Left ventricle myocardium inferior (tissue), 1 donor: ENCODE results near the gene TIAM2. TPM values are rescaled to one million over a fixed set of nuclear protein-coding genes. Genes with fewer than 3 reads are reported as not detected.
"Not testable (repeated sequence)": the region's sequence is repeated elsewhere in the genome, so short reads cannot be mapped to it uniquely, and the experiment has no call there.

Experiments
- DNase-seq: peaks from one replicate; pipeline ENCODE4 v3.0.0-alpha.2; 2020
- H3K27ac ChIP-seq: fragments of 200-600 bp; replicated peaks from 2 replicates; pipeline ENCODE4 v1.8.0; 2021
- H3K27me3 ChIP-seq: fragments of 200-600 bp; 2 replicates; pipeline ENCODE4 v1.8.0; 2021; ENCODE audit warnings: low read depth
- H3K36me3 ChIP-seq: fragments of 200-600 bp; 2 replicates; pipeline ENCODE4 v1.8.0; 2021
- H3K4me1 ChIP-seq: fragments of 200-600 bp; 2 replicates; pipeline ENCODE4 v1.8.0; 2021
- H3K4me3 ChIP-seq: fragments of 200-600 bp; 2 replicates; pipeline ENCODE4 v1.8.0; 2021; ENCODE audit warnings: mild to moderate bottlenecking, moderate library complexity
- H3K9me3 ChIP-seq: fragments of 200-600 bp; replicated peaks from 2 replicates; pipeline ENCODE4 v1.8.0; 2021
- CTCF ChIP-seq: fragments of 200-600 bp; IDR thresholded peaks from 2 replicates; pipeline ENCODE4 v1.8.0; 2021; ENCODE audit warnings: antibody characterized with exemption, mild to moderate bottlenecking, borderline replicate concordance
- intact Hi-C: fragments of 100-400 bp; cut with micrococcal nuclease; formaldehyde crosslinking; loops from one replicate; pipeline ENCODE4 v1.11.0; 2022
- total RNA-seq: library from RNA; stranded (reverse); fragmentation: NEBNext Ultra II Directional; extraction: Animal tissue kit (Norgen Biotek cat#: 25700); gene quantifications from one replicate; pipeline ENCODE4 v1.2.1, GENCODE V29; 2021
- donor health status: DM: no; HTN: yes; CAD: no; lungs with severe emphysema.

TIAM2 gene
- total RNA-seq, 1 donor from 2014 or later: 12.0 TPM

- Histone ChIP-seq H3K9me3 (no peaks in the 10 kb centered on the region), H3K36me3 (no peaks in the 10 kb centered on the region), H3K27me3 (no peaks in the 10 kb centered on the region), H3K4me1 (peaks cover 32% of the 10 kb centered on the region), H3K4me3 (no peak overlapping the region), H3K27ac (peak overlapping the region; percentile 36)
- DNase-seq: no peak
- no peak for TF ChIP-seq CTCF
- intact Hi-C loops: no loop called here
Measured at GRCh38 chr6:155267411-155267810, 272.3 kb downstream of the TIAM2 start.

GRCh38 chr6:155268088-155268867, 273.2 kb downstream of the TIAM2 start:
- intact Hi-C loops, H3K9me3 ChIP-seq, H3K36me3 ChIP-seq, DNase-seq, H3K27me3 ChIP-seq, H3K4me3 ChIP-seq: not testable (repeated sequence)
- H3K4me1 ChIP-seq: peaks cover 32% of the 10 kb centered on the region
- peak; percentile 47 for TF ChIP-seq CTCF
- peak overlapping the region; percentile 36 for H3K27ac ChIP-seq

DNA sequence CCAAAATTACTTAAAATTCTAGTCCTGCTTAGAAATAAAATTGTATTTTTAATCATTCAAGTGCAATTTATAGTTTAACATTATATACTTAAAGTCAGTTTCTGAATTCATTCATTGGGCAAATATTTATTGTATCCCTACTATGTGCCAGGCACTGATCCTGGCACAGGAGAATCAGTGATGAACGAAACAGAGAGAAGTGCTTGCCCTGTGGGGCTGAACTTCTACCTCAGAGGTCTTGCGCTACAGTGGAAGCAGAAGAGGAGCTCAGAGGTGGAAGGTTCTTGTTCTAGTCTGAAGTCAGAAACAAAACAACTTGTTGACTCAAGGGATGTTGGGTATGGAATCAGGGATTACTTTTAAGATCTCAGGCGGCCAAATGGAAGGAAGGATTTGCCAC, 274.6 kb downstream of the TIAM2 start:
- no peaks in the 10 kb centered on the region for H3K36me3 ChIP-seq
- intact Hi-C loops: no loop called here
- H3K9me3 ChIP-seq: no peaks in the 10 kb centered on the region
- H3K4me3 ChIP-seq: no peak overlapping the region
- H3K27ac ChIP-seq: peak overlapping the region; percentile 7
- no peaks in the 10 kb centered on the region for H3K27me3 ChIP-seq
- TF ChIP-seq CTCF: no peak
- DNase-seq: no peak
- H3K4me1 ChIP-seq: peaks cover 40% of the 10 kb centered on the region

DNA sequence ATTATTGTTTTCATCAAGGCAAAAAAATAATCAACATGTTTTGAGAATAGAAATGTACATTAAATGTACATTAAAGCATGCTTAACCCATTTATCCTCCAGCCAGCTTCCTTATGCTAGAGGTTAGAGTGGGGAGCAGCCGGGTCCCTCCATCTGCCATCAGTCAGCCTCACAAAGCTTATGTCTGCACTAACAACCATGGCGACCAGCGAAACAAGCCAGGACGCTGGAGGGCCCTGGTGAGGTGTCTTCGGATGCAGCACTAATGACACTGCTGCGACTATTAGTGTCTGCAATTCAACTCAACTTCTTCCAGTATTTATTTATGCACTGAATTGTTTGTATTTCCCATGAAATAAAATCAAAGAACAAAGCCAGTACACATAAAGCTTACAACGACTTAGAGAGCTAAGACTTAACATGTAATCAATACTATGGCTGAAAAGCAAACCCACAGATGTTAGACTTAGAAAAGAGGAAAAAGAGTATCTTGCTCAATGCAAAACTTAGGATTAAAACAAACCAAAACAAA, 275.5 kb downstream of the TIAM2 start:
- no peaks in the 10 kb centered on the region for H3K9me3 ChIP-seq
- no peak overlapping the region for H3K4me3 ChIP-seq
- no peaks in the 10 kb centered on the region for H3K27me3 ChIP-seq
- intact Hi-C loops: no loop called here
- peak overlapping the region; percentile 7 for H3K27ac ChIP-seq
- H3K36me3 ChIP-seq: no peaks in the 10 kb centered on the region
- no peak for DNase-seq
- no peak for TF ChIP-seq CTCF
- H3K4me1 ChIP-seq: peaks cover 46% of the 10 kb centered on the region

- Histone ChIP-seq H3K4me3 (no peak overlapping the region), H3K4me1 (peaks cover 51% of the 10 kb centered on the region)
Measured at GRCh38 chr6:155271145-155271544, 276.0 kb downstream of the TIAM2 start.

More at GRCh38 chr6:155271145-155271544, 276.0 kb downstream of the TIAM2 start:
- no peaks in the 10 kb centered on the region for H3K36me3 ChIP-seq
- no peak for DNase-seq
- H3K27me3 ChIP-seq: no peaks in the 10 kb centered on the region
- intact Hi-C loops: no loop called here
- TF ChIP-seq CTCF: no peak
- no peaks in the 10 kb centered on the region for H3K9me3 ChIP-seq
- H3K27ac ChIP-seq: peak overlapping the region; percentile 80
